HG03520 (cell line): ENCODE results near the gene MYH11.
"Not testable (repeated sequence)": the region's sequence is repeated elsewhere in the genome, so short reads cannot be mapped to it uniquely, and the experiment has no call there.

Experiments used
- ATAC-seq: cut with Tn5 transposase; IDR thresholded peaks from one replicate; pipeline ENCODE4 v1.9.1; 2021; ENCODE audit warnings: mild to moderate bottlenecking, moderate library complexity; ENCODE audit not compliant: unreplicated experiment

The MYH11 gene

GRCh38 chr16:15879255-15879811 lies 22.5 kb upstream of the MYH11 start:
- ATAC-seq, result no peak

- no peak for ATAC-seq
Measured at GRCh38 chr16:15876503-15876902, 19.7 kb upstream of the MYH11 start.

- ATAC-seq, result no peak
Measured at GRCh38 chr16:15874745-15875314, 18.0 kb upstream of the MYH11 start.

GRCh38 chr16:15873737-15874136 lies 16.9 kb upstream of the MYH11 start:
- ATAC-seq, result no peak

GRCh38 chr16:15873301-15873700 lies 16.5 kb upstream of the MYH11 start:
- no peak for ATAC-seq

GRCh38 chr16:15870011-15870410 lies 13.2 kb upstream of the MYH11 start:
- ATAC-seq, result no peak

GRCh38 chr16:15866451-15866850 lies 9.6 kb upstream of the MYH11 start:
- ATAC-seq, result no peak

GRCh38 chr16:15865742-15866141 lies 8.9 kb upstream of the MYH11 start:
- no peak for ATAC-seq

GRCh38 chr16:15864939-15865338 lies 8.1 kb upstream of the MYH11 start:
- no peak for ATAC-seq

GRCh38 chr16:15861996-15862395 lies 5.2 kb upstream of the MYH11 start:
- no peak for ATAC-seq

- ATAC-seq, result no peak
Measured at GRCh38 chr16:15858921-15859668, 2.3 kb upstream of the MYH11 start.

GRCh38 chr16:15857724-15858560 lies 1.1 kb upstream of the MYH11 start:
- ATAC-seq, result no peak

GRCh38 chr16:15856182-15856581 lies 646 bp downstream of the MYH11 start:
- no peak for ATAC-seq

- ATAC-seq, result peak; percentile 63
Measured at GRCh38 chr16:15855704-15856003, 1.2 kb downstream of the MYH11 start.

GRCh38 chr16:15854906-15855703 lies 1.7 kb downstream of the MYH11 start:
- ATAC-seq, result no peak

- ATAC-seq, result no peak
Measured at GRCh38 chr16:15854061-15854460, 2.8 kb downstream of the MYH11 start.

- ATAC-seq, result no peak
Measured at GRCh38 chr16:15853021-15853420, 3.8 kb downstream of the MYH11 start.

- not testable (repeated sequence) for ATAC-seq
Measured at GRCh38 chr16:15850555-15850954, 6.3 kb downstream of the MYH11 start.

GRCh38 chr16:15849209-15849981 lies 7.4 kb downstream of the MYH11 start:
- no peak for ATAC-seq

GRCh38 chr16:15847611-15848175 lies 9.1 kb downstream of the MYH11 start:
- no peak for ATAC-seq
